ENCODE results near the gene CPVL.

Gene CPVL

DNA sequence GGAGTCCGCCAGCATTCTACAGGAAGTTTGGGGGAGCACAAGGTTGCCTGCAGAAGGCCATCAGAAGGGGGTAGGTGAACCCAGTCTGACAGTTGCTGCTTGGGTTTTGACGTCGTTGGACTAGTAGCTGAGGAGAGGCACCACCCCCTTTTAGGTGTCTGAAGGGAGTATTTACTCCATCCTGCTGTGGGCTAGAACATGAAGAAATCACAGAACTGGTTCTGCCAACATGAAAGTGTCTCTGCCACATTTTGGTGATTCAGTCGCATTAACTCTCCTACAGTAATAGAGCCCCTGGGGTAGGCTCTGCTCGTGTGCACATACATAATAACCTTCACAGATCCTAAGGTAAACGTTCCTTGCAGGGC is 187.4 kb downstream of the CPVL start:
- no peak for DNase-seq

DNA sequence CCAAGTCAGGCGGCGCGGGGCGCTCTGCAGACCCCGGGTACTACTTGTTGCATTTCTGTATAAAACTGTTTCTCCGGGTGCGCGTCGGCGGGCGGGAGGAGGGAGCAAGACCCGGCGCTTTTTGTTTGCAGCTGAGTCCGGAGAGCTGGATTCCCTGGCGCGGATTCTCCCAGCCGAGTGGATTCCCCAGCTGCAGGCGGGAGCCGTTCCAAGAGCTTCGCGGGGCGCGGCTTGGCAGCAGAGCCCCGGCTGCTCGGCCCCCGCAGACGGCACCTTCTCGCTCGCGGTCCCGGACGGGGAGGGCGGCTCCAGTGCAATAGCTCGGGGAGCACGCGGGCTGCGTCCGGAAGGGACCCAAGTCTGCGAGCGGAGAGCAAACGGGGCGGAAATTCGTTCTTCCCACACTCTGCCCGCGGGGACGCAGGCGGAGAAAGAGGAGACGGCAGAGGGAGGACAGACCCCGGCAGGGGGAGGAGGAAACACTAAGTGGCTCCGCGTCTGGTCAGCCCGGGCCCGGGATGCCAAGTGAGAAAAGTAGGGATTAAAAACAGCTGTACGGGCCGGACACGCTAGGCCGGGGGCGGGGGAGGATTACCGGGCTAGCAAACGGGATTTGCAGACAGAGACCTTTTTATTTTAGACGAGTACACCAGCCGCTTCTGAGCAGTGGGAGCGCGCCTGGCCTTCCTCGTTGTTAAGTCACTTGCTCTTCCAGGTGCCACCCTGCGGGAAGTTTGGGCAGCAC is 187.9 kb downstream of the CPVL start, which contains the start of gene TRIL:
TRIL (minus strand) TSS at position 96 of the 745 bp plus-strand sequence. CDS start 284 bp downstream, outside the sequence.
- DNase-seq: no peak

DNA sequence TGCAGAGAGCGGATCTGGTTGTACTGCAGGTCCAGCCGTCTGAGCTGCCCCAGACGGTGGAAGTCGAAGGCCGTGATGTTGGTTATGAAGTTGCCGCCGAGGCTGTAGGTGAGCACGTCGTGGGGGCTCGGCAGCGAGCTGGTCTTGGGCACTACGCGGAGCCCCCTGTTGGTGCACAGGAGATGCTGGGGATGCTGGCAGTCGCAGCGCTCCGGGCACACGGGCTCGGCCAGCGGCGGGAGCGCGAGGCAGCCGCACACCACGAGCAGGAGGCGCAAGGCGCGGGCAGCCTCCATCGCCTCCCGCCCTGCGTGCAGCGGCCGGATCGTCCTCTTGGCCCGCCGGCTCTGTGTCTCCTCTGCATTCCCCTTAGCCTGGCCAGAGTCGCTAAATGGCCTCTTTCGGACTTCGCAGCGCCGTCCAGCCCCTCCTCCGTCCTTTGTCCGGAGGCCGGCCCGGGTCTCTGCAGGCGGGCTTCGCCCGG is 188.5 kb downstream of the CPVL start:
- DNase-seq: no peak

DNA sequence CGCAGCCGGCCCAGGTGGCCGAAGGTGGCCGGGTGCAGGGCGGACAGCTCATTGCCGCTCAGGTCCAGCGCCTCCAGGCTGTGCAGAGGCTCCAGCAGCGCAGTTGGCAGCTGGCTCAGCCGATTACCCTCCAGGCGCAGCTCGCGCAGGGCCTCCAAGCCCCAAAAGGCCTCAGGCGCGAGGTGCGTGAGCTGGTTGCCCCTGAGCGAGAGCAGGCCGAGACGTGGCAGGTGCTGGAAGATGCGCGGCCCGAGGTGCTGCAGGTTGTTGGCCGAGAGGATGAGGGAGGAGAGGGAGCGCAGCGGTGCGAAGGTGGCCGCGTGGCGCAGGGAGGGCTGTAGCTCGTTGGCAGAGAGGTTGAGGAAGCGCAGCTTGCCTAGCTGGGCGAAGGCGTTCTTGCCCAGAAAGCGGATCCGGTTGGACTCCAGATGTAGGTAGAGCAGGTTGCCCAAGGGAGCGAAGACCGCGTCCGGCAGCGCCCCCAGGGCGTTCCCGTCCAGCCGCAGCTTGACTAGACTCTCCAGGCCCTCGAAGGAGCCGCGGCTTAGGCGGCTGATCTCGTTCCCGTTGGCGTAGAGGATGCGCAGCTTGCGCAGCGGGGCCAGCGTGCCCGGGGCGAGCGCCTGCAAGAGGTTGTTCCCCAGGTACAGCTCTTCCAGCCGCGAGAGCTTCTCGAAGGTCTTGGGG is 189.1 kb downstream of the CPVL start:
- no peak for DNase-seq

DNA sequence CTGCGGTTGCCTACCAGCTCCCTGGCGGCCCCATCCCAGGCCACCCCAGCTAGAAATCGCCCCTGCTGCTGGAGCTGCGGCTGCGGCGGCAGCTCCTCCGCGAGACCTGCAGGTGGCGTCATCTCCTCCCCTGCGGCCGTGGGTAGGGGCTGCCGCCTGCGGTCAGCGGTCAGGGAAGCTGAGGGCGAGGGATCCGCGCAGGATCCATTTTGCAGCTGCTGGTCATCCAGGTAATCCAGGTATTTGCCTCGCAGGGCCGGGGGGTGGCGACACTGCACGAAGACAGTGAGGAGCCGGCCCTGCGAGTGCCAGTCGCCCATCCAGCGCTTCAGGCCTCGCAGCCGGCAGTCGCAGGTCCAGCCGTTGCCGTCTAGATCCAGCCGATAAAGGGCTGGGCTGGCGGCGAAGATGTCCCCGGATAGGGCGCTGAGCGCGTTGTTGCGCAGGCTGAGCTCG is 189.7 kb downstream of the CPVL start:
- peak; percentile 35 for DNase-seq

DNA sequence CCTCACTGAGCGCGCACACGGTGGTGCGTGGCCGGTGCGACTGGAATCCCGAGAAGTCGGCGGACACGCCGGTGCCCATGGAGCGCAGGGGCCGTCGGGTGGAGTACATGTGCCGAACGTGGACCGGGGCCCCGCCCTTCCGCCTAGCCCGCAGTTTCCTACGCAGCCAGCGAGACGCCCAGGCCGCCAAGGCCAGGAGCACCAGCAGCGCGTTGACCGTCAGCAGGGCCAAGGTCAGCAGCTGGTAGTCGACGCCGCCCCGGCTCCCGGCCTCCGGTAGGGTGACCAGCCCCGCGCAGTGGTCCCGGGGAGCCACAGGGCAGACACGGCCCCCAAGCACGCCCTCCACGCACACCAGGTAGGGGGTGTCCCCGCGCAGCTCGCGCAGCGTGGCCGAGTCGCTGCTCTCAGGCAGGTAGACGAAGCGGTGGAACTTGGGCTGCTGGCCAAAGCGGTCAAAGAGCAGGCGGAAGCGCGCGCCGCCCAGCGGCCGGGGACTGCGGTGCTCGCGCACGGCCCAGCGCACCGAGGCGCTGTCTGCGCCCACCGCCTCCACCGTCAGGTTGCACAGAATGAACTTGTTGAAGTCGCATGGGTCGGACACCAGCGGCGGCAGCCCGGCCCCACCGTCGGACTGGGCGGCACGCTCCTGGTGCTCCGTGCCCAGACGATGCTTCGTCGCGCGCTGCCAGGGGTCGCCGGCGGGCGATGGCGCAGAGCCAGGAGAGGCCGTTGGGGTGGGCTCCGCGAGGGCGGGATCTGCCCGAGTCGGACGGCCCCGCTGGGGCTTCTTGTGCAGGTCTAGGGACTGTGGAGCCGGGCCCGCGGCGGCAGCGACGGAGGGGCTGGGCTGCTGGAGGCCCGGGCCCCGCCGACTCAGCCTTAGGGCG is 190.4 kb downstream of the CPVL start:
- DNase-seq: peak; percentile 49

DNA sequence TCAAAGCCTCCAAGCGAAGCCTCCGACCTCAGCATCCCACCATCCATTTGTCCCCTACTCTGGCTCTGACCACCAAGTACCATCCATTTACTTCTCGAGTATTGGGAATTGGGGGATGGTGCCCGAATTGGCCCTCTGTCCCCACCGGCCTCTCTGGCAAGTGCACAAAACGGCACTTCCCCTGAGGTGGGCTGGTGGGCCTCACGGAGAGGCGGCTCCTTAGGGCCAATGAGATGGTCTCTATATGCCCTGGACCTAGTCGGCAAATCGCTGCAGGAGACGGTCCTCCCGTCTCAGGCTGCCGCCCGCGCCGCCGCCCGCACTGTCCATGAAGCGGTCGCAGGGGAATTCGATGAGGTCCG is 191.0 kb downstream of the CPVL start:
- DNase-seq: no peak

DNA sequence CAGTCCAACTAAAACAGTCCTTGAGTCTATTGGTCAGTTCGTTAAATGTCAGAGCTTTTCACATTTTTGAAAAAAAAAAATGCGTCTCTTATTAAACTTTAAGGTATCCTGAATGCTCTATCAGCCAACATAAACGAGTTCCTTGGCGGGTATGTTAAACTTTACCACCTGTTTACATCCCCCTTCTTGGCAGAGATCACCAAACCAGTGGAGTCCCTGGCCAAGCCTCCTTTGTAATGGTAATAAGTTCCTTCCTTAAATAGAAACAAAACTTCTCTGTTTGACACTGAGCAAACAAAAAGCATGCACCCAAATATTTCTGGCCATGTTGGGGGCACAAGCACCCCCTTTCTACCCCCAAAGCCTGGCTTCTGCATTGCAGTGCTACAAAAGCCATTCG is 191.4 kb downstream of the CPVL start:
- no peak for DNase-seq

DNA sequence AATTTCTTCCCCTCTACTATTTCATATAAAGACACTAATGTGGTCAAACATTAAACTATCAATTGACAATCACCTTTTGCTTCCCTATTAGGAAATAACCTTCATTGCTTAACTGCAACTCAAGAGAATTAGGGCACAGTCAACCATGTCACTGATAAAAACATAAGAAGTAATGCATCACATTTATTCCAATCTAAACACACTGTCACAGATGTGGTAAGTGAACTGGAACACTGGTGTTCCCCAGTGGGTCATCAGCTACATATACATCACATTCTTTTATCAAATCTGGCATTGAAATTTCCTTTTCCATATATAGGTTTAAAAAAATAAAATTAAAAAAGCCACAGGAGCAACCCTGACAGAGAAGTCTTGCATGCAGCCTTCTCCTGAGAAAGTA is 191.9 kb downstream of the CPVL start:
- DNase-seq: no peak

DNA sequence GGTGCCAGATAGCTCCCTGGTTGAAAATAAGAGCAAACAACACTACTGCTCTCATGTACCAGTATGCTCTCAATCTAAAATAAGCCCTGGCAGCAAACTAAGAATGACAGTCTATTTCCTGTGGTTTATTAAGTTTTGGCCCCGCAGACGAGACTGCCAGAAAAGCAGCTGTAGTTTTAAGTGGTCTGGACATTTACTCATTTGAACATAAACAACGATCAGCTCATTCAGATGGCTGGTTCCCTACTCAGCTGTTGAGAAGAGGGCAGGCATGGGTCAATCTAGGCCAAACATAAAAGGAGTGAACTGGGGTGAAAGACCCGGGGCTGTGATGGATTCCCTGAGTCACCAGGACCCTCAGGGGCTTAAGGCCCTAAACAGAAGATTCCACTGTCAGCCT is 192.7 kb downstream of the CPVL start:
- DNase-seq: no peak

Measured in NCI-H1694 treated with DMSO at 0.1 percent for 48 hours (cell line).